ENCODE measurements around the gene SFRP4.
"Not testable (repeated sequence)": the region's sequence is repeated elsewhere in the genome, so short reads cannot be mapped to it uniquely, and the experiment has no call there.

The SFRP4 gene

GRCh38 chr7:37916673-37917660, at the start of gene SFRP4:
Gene SFRP4, minus strand, starts transcription at chr7:37916817. Its CDS starts 280 bp downstream, at chr7:37916537.
- no peak for TF ChIP-seq Cebpa-rat (IDR thresholded peaks at IDR 0.05)
- Histone ChIP-seq H3K36me3 (no peaks in the 10 kb centered on the region), H3K9me3 (no peaks in the 10 kb centered on the region), H3K27ac (no peak within 1 kb of the TSS), H3K4me3 (peak within 1 kb of the TSS; percentile 68), H3K4me2 (peak within 1 kb of the TSS; percentile 94), H3K27me3 (peaks cover 32% of the 10 kb centered on the region), H3K9ac (peak within 1 kb of the TSS; percentile 36; the same call in 1 of the 2 replicates), H3K4me1 (peaks cover 30% of the 10 kb centered on the region), H4K20me1 (peaks cover 17% of the 10 kb centered on the region)

- Histone ChIP-seq H3K9ac (no peak overlapping the region), H3K27me3 (no peaks in the 10 kb centered on the region), H3K9me3 (no peaks in the 10 kb centered on the region), H3K4me3 (no peak overlapping the region), H3K4me1 (no peaks in the 10 kb centered on the region), H3K4me2 (no peak overlapping the region), H3K36me3 (no peaks in the 10 kb centered on the region), H3K27ac (no peak overlapping the region), H4K20me1 (no peaks in the 10 kb centered on the region)
- no peak for TF ChIP-seq Cebpa-rat (IDR thresholded peaks at IDR 0.05)
Observed at GRCh38 chr7:37964196-37964595, 47.6 kb upstream of the SFRP4 start.

GRCh38 chr7:37961251-37961650, 44.6 kb upstream of the SFRP4 start:
- Histone ChIP-seq H3K9ac (no peak overlapping the region), H3K9me3 (no peaks in the 10 kb centered on the region), H3K27me3 (no peaks in the 10 kb centered on the region), H3K4me2 (no peak overlapping the region), H4K20me1 (no peaks in the 10 kb centered on the region), H3K4me1 (no peaks in the 10 kb centered on the region), H3K4me3 (no peak overlapping the region), H3K27ac (no peak overlapping the region), H3K36me3 (no peaks in the 10 kb centered on the region)
- no peak for TF ChIP-seq Cebpa-rat (IDR thresholded peaks at IDR 0.05)

GRCh38 chr7:37960483-37960882, 43.9 kb upstream of the SFRP4 start:
- Histone ChIP-seq H3K9ac (no peak overlapping the region), H3K4me2 (no peak overlapping the region), H3K4me3 (no peak overlapping the region), H3K27me3 (no peaks in the 10 kb centered on the region), H3K4me1 (no peaks in the 10 kb centered on the region), H3K27ac (no peak overlapping the region), H3K9me3 (no peaks in the 10 kb centered on the region), H4K20me1 (no peaks in the 10 kb centered on the region), H3K36me3 (no peaks in the 10 kb centered on the region)
- TF ChIP-seq Cebpa-rat (IDR thresholded peaks at IDR 0.05), result no peak

- no peak for TF ChIP-seq Cebpa-rat (IDR thresholded peaks at IDR 0.05)
- H3K9me3 ChIP-seq, result no peaks in the 10 kb centered on the region
- no peak overlapping the region for H3K27ac ChIP-seq
- peaks cover 2% of the 10 kb centered on the region for H3K4me1 ChIP-seq
- H3K36me3 ChIP-seq, result peaks cover 8% of the 10 kb centered on the region
- H3K4me2 ChIP-seq, result no peak overlapping the region
- H3K27me3 ChIP-seq, result no peaks in the 10 kb centered on the region
- no peak overlapping the region for H3K4me3 ChIP-seq
- H3K9ac ChIP-seq, result no peak overlapping the region
- H4K20me1 ChIP-seq, result no peaks in the 10 kb centered on the region
Observed at GRCh38 chr7:37957221-37957970, 40.8 kb upstream of the SFRP4 start.

- no peak for TF ChIP-seq Cebpa-rat (IDR thresholded peaks at IDR 0.05)
Observed at GRCh38 chr7:37956791-37957190, 40.2 kb upstream of the SFRP4 start.

GRCh38 chr7:37954217-37954616, 37.6 kb upstream of the SFRP4 start:
- not testable (repeated sequence) for H4K20me1 ChIP-seq, H3K9ac ChIP-seq, H3K4me3 ChIP-seq, H3K27ac ChIP-seq, H3K9me3 ChIP-seq, H3K4me1 ChIP-seq, H3K4me2 ChIP-seq, H3K27me3 ChIP-seq
- H3K36me3 ChIP-seq, result peaks cover 37% of the 10 kb centered on the region

More at GRCh38 chr7:37956791-37957190, 40.2 kb upstream of the SFRP4 start:
- Histone ChIP-seq H3K36me3 (peaks cover 14% of the 10 kb centered on the region), H3K9me3 (no peaks in the 10 kb centered on the region), H4K20me1 (no peaks in the 10 kb centered on the region), H3K27ac (no peak overlapping the region), H3K9ac (no peak overlapping the region), H3K4me3 (no peak overlapping the region), H3K4me1 (peaks cover 8% of the 10 kb centered on the region), H3K4me2 (no peak overlapping the region), H3K27me3 (no peaks in the 10 kb centered on the region)

- H3K27ac ChIP-seq, result no peak overlapping the region
- H3K4me3 ChIP-seq, result no peak overlapping the region
- H3K36me3 ChIP-seq, result peaks cover 48% of the 10 kb centered on the region
- no peak overlapping the region for H3K9ac ChIP-seq
- no peaks in the 10 kb centered on the region for H3K27me3 ChIP-seq
- H3K4me1 ChIP-seq, result peaks cover 10% of the 10 kb centered on the region
- H3K4me2 ChIP-seq, result peak overlapping the region; percentile 25; the same call in 1 of the 2 replicates
- no peaks in the 10 kb centered on the region for H3K9me3 ChIP-seq
- peaks cover 10% of the 10 kb centered on the region; the same call in 1 of the 2 replicates for H4K20me1 ChIP-seq
- TF ChIP-seq Cebpa-rat (IDR thresholded peaks at IDR 0.05), result no peak
Observed at GRCh38 chr7:37952240-37952639, 35.6 kb upstream of the SFRP4 start.

- no peak for TF ChIP-seq Cebpa-rat (IDR thresholded peaks at IDR 0.05)
Observed at GRCh38 chr7:37947941-37948210, 31.3 kb upstream of the SFRP4 start.

More at GRCh38 chr7:37947941-37948210, 31.3 kb upstream of the SFRP4 start:
- Histone ChIP-seq H3K27ac (no peak overlapping the region), H3K9ac (no peak overlapping the region), H3K36me3 (peaks cover 59% of the 10 kb centered on the region), H3K4me2 (no peak overlapping the region), H3K4me3 (no peak overlapping the region), H3K9me3 (peaks cover 5% of the 10 kb centered on the region; the same call in 1 of the 2 replicates), H4K20me1 (peaks cover 20% of the 10 kb centered on the region; the same call in 1 of the 2 replicates), H3K27me3 (no peaks in the 10 kb centered on the region), H3K4me1 (peaks cover 10% of the 10 kb centered on the region)

Data from BLaER1 (cell line).